ENCODE measurements around the gene SRSF3.
"Not testable (repeated sequence)": the region's sequence is repeated elsewhere in the genome, so short reads cannot be mapped to it uniquely, and the experiment has no call there.

The SRSF3 gene

GRCh38 chr6:36594029-36594815 lies at the start of gene SRSF3:
Gene SRSF3, plus strand, starts transcription at chr6:36594362. Its CDS starts 2,401 bp downstream, at chr6:36596763.
- peak; percentile 96 for DNase-seq

- DNase-seq = no peak
These were observed 48.3 kb upstream of the SRSF3 start for GRCh38 chr6:36545767-36546307.

- peak; percentile 28 for DNase-seq
These were observed 47.7 kb upstream of the SRSF3 start for GRCh38 chr6:36546308-36546919.

- DNase-seq = peak; percentile 92
These were observed 47.1 kb upstream of the SRSF3 start, which contains the start of gene STK38 for GRCh38 chr6:36546920-36547645. Gene STK38, minus strand, starts transcription at chr6:36547479. Its CDS starts 7,277 bp downstream, at chr6:36540202.

GRCh38 chr6:36547646-36548400 lies 46.3 kb upstream of the SRSF3 start:
- DNase-seq = peak; percentile 3

GRCh38 chr6:36548401-36548743 lies 45.8 kb upstream of the SRSF3 start:
- no peak for DNase-seq

- DNase-seq = no peak
These were observed 43.6 kb upstream of the SRSF3 start for GRCh38 chr6:36550473-36551000.

- DNase-seq = no peak
These were observed 38.4 kb upstream of the SRSF3 start for GRCh38 chr6:36555750-36556252.

- no peak for DNase-seq
These were observed 37.9 kb upstream of the SRSF3 start for GRCh38 chr6:36556281-36556680.

GRCh38 chr6:36559011-36559793 lies 35.0 kb upstream of the SRSF3 start:
- DNase-seq = no peak

- no peak for DNase-seq
These were observed 33.3 kb upstream of the SRSF3 start for GRCh38 chr6:36560822-36561221.

- no peak for DNase-seq
These were observed 30.8 kb upstream of the SRSF3 start for GRCh38 chr6:36563237-36563927.

GRCh38 chr6:36563928-36564284 lies 30.3 kb upstream of the SRSF3 start:
- no peak for DNase-seq

GRCh38 chr6:36566418-36566905 lies 27.7 kb upstream of the SRSF3 start:
- no peak for DNase-seq

- DNase-seq = no peak
These were observed 23.9 kb upstream of the SRSF3 start for GRCh38 chr6:36570264-36570663.

- no peak for DNase-seq
These were observed 22.8 kb upstream of the SRSF3 start for GRCh38 chr6:36571122-36572043.

GRCh38 chr6:36572353-36573311 lies 21.5 kb upstream of the SRSF3 start:
- not testable (repeated sequence) for DNase-seq

GRCh38 chr6:36574679-36575078 lies 19.5 kb upstream of the SRSF3 start:
- DNase-seq = no peak

All from stimulated activated CD4-positive, alpha-beta T cell treated with anti-CD3 and anti-CD28 coated beads, Interleukin-1b, Interleukin-23, amount 100 ng/mL, for 48 hours (primary cell).